GM23338 (cell line): ENCODE measurements around the gene EIF3L. TPM values are rescaled to one million over a fixed set of nuclear protein-coding genes. Genes with fewer than 3 reads are reported as not detected.

Experiments
- ATAC-seq: fragments of 200-7000 bp; cut with Tn5 transposase; 3 replicates; pipeline ENCODE4 v1.9.1; 2020
- DNase-seq: peaks from one replicate; pipeline ENCODE4 v3.0.0-alpha.2; 2015; ENCODE audit warnings: low spot score
- H2AFZ ChIP-seq: fragments of 200-600 bp; sonication (generic); 2 replicates; pipeline ENCODE4 v1.8.0; 2016; ENCODE audit warnings: antibody characterized with exemption, mild to moderate bottlenecking, moderate library complexity
- H3F3A ChIP-seq: fragments of 200-600 bp; sonication (generic); replicated peaks from 2 replicates; pipeline ENCODE4 v1.8.0; 2017; ENCODE audit warnings: antibody characterized with exemption, mixed run types, low read depth
- H3K27ac ChIP-seq: fragments of 200-600 bp; sonication (generic); 2 replicates; pipeline ENCODE4 v1.6.1; 2016; ENCODE audit warnings: low read depth
- H3K27me3 ChIP-seq: fragments of 200-600 bp; sonication (generic); 2 replicates; pipeline ENCODE4 v1.8.0; 2016; ENCODE audit warnings: mild to moderate bottlenecking, mixed run types, moderate library complexity; ENCODE audit not compliant: insufficient read depth
- H3K36me3 ChIP-seq: fragments of 200-600 bp; sonication (generic); 2 replicates; pipeline ENCODE4 v1.8.0; 2016; ENCODE audit warnings: mild to moderate bottlenecking; ENCODE audit not compliant: insufficient read depth
- H3K4me1 ChIP-seq: fragments of 200-600 bp; sonication (generic); 2 replicates; pipeline ENCODE4 v1.8.0; 2016; ENCODE audit warnings: mild to moderate bottlenecking, moderate library complexity; ENCODE audit not compliant: insufficient read depth
- H3K4me2 ChIP-seq: fragments of 200-600 bp; sonication (generic); 2 replicates; pipeline ENCODE4 v1.7.1; 2017; ENCODE audit warnings: mixed run types
- H3K4me3 ChIP-seq: fragments of 200-600 bp; sonication (generic); 2 replicates; pipeline ENCODE4 v1.6.1; 2016; ENCODE audit warnings: mixed run types
- H3K79me2 ChIP-seq: fragments of 200-600 bp; sonication (generic); replicated peaks from 2 replicates; pipeline ENCODE4 v1.8.0; 2017; ENCODE audit warnings: mild to moderate bottlenecking; ENCODE audit not compliant: insufficient read depth
- H3K9me2 ChIP-seq: fragments of 200-600 bp; sonication (generic); 2 replicates; pipeline ENCODE4 v1.8.0; 2017; ENCODE audit not compliant: insufficient read depth
- H4K20me1 ChIP-seq: fragments of 200-600 bp; sonication (generic); replicated peaks from 2 replicates; pipeline ENCODE4 v1.8.0; 2017; ENCODE audit warnings: mild to moderate bottlenecking; ENCODE audit not compliant: insufficient read depth
- H3K27ac Mint-ChIP-seq: 2 replicates; pipeline ENCODE4 v1.8.0; 2020; ENCODE audit warnings: inconsistent platforms, mild to moderate bottlenecking, moderate library complexity, mixed read lengths
- H3K27me3 Mint-ChIP-seq: 3 replicates; pipeline ENCODE4 v1.8.0; 2022; ENCODE audit warnings: low read depth, mild to moderate bottlenecking, moderate library complexity, mixed read lengths, inconsistent platforms; ENCODE audit not compliant: insufficient read depth, poor library complexity
- H3K36me3 Mint-ChIP-seq: 3 replicates; pipeline ENCODE4 v1.8.0; 2021; ENCODE audit warnings: low read depth, mild to moderate bottlenecking, inconsistent platforms, moderate library complexity, mixed read lengths
- H3K4me1 Mint-ChIP-seq: 3 replicates; pipeline ENCODE4 v1.8.0; 2020; ENCODE audit warnings: mild to moderate bottlenecking, inconsistent platforms, mixed read lengths
- H3K4me3 Mint-ChIP-seq: 3 replicates; pipeline ENCODE4 v1.8.0; 2021; ENCODE audit warnings: moderate library complexity, mild to moderate bottlenecking, inconsistent platforms, mixed read lengths
- H3K9me3 Mint-ChIP-seq: 3 replicates; pipeline ENCODE4 v1.8.0; 2020; ENCODE audit warnings: moderate library complexity, mild to moderate bottlenecking, inconsistent platforms, mixed read lengths
- CREB1 ChIP-seq: fragments of 250-450 bp; sonication (Bioruptor Pico); IDR thresholded peaks from 2 replicates; pipeline ENCODE4 v1.5.0; 2020; ENCODE audit warnings: low read depth, mild to moderate bottlenecking, moderate library complexity
- CTCF ChIP-seq, 2 experiments: fragments of 200-600 bp in 1 of 2; sonication (generic) in 1 of 2; conservative IDR thresholded peaks; 2 replicates each; pipeline versions ENCODE4 v1.5.1 to v1.6.1; 2016 to 2017; ENCODE audit warnings: antibody characterized with exemption in 2 of 2, low read depth in 2 of 2, mild to moderate bottlenecking in 2 of 2, moderate library complexity in 1 of 2
- EZH2 ChIP-seq: fragments of 200-600 bp; sonication (generic); IDR thresholded peaks from one replicate; pipeline ENCODE4 v1.8.0; 2017; ENCODE audit warnings: antibody characterized with exemption, mild to moderate bottlenecking, low read depth; ENCODE audit not compliant: unreplicated experiment
- EZH2phosphoT487 ChIP-seq: fragments of 200-600 bp; sonication (generic); IDR thresholded peaks from one replicate; pipeline ENCODE4 v1.8.1; 2018; ENCODE audit warnings: antibody characterized with exemption; ENCODE audit not compliant: unreplicated experiment
- JUNB ChIP-seq: IDR thresholded peaks from one replicate; pipeline ENCODE4 v1.6.1; 2016; ENCODE audit warnings: antibody characterized with exemption; ENCODE audit not compliant: unreplicated experiment
- NANOG ChIP-seq: IDR thresholded peaks from 2 replicates; pipeline ENCODE4 v1.6.1; 2016; ENCODE audit warnings: antibody characterized with exemption, borderline replicate concordance
- POLR2AphosphoS5 ChIP-seq: IDR thresholded peaks from 2 replicates; pipeline ENCODE4 v1.6.1; 2016; ENCODE audit warnings: antibody characterized with exemption, low read depth
- REST ChIP-seq: IDR thresholded peaks from one replicate; pipeline ENCODE4 v1.6.1; 2018; ENCODE audit warnings: antibody characterized with exemption; ENCODE audit not compliant: unreplicated experiment
- STAT1 ChIP-seq: IDR thresholded peaks from one replicate; pipeline ENCODE4 v1.6.1; 2016; ENCODE audit warnings: antibody characterized with exemption; ENCODE audit not compliant: unreplicated experiment
- ZNF114 ChIP-seq: fragments of 250-450 bp; sonication (Bioruptor Pico); IDR thresholded peaks from 2 replicates; pipeline ENCODE4 v1.5.0; 2020; ENCODE audit warnings: mild to moderate bottlenecking, moderate library complexity
- ZNF331 ChIP-seq: fragments of 250-450 bp; sonication (Bioruptor Pico); IDR thresholded peaks from 2 replicates; pipeline ENCODE4 v1.5.0; 2020; ENCODE audit warnings: low read depth, mild to moderate bottlenecking, moderate library complexity
- ZNF462 ChIP-seq: fragments of 250-450 bp; sonication (Bioruptor Pico); IDR thresholded peaks from 2 replicates; pipeline ENCODE4 v1.5.0; 2020; ENCODE audit warnings: mild to moderate bottlenecking, moderate library complexity
- polyA plus RNA-seq: library from polyadenylated mRNA; unstranded; fragments of >200 nt; fragmentation: Nextera tagmentation; extraction: Ambion mirVana; gene quantifications from 2 replicates; pipeline ENCODE4 v1.2.1, GENCODE V29; 2016
- total RNA-seq: library from RNA; depleted of rRNA; stranded (reverse); fragments of >200 nt; shearing (Covaris generic); gene quantifications from 2 replicates; pipeline ENCODE4 v1.2.3, GENCODE V29; 2014
- TF ChIP-seq, protein P1 (sequence below): IDR thresholded peaks from 2 replicates; pipeline ENCODE4 v1.6.1; 2016; ENCODE audit warnings: antibody characterized with exemption

EIF3L gene
- total and polyA plus RNA-seq, 2 experiments from 2014 or later, result 430 to 459 TPM

- H3F3A ChIP-seq, result peaks cover 9% of the 10 kb centered on the region
- H3K27me3 ChIP-seq, result no peaks in the 10 kb centered on the region
- peaks cover 15% of the 10 kb centered on the region for H3K36me3 Mint-ChIP-seq
- peaks cover 8% of the 10 kb centered on the region for H3K27me3 Mint-ChIP-seq
- ATAC-seq (no peak), DNase-seq (no peak)
- no peak overlapping the region for H3K4me3 ChIP-seq
- H3K4me2 ChIP-seq, result no peak overlapping the region
- H3K4me1 ChIP-seq, result peaks cover 16% of the 10 kb centered on the region
- no peaks in the 10 kb centered on the region for H3K9me2 ChIP-seq
- no peak overlapping the region for H3K27ac Mint-ChIP-seq
- no peak overlapping the region for H2AFZ ChIP-seq
- TF ChIP-seq CREB1 (CRISPR knock-in tag), result no peak
- no peak for TF ChIP-seq EZH2
- no peak for TF ChIP-seq STAT1
- no peak for TF ChIP-seq JUNB
- no peak for TF ChIP-seq NANOG
- no peak for TF ChIP-seq POLR2AphosphoS5
- TF ChIP-seq ZNF331 (CRISPR knock-in tag), result no peak
- TF ChIP-seq REST, result no peak
- TF ChIP-seq ZNF114 (CRISPR knock-in tag), result no peak
- TF ChIP-seq CTCF (conservative IDR thresholded peaks at IDR 0.05; ENCODE audit: low read depth in 2 of 2), result no peak
- no peak for TF ChIP-seq EZH2phosphoT487
- TF ChIP-seq ZNF462, result no peak
- TF ChIP-seq, protein P1, sequence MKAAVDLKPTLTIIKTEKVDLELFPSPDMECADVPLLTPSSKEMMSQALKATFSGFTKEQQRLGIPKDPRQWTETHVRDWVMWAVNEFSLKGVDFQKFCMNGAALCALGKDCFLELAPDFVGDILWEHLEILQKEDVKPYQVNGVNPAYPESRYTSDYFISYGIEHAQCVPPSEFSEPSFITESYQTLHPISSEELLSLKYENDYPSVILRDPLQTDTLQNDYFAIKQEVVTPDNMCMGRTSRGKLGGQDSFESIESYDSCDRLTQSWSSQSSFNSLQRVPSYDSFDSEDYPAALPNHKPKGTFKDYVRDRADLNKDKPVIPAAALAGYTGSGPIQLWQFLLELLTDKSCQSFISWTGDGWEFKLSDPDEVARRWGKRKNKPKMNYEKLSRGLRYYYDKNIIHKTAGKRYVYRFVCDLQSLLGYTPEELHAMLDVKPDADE, result no peak
- no peaks in the 10 kb centered on the region for H3K36me3 ChIP-seq
- no peaks in the 10 kb centered on the region; the same call in 2 of the 3 replicates for H3K9me3 Mint-ChIP-seq
- H3K79me2 ChIP-seq, result no peaks in the 10 kb centered on the region; the same call in 1 of the 2 replicates
- no peak overlapping the region for H3K4me3 Mint-ChIP-seq
- H3K27ac ChIP-seq, result no peak overlapping the region
- peaks cover 33% of the 10 kb centered on the region for H3K4me1 Mint-ChIP-seq
- H4K20me1 ChIP-seq, result no peaks in the 10 kb centered on the region; the same call in 1 of the 2 replicates
Measured at GRCh38 chr22:37912171-37912570, 63.0 kb downstream of the EIF3L start.
